Endothelial cell of umbilical vein (primary cell): ENCODE results near the gene SLC44A1. TPM values are rescaled to one million over a fixed set of nuclear protein-coding genes. Genes with fewer than 3 reads are reported as not detected.

Source experiments
- BruUV-seq: library from RNA; stranded (reverse); fragments of 400-500 nt; replicated peaks from 2 replicates; lab custom pipeline; 2021; lab: Mats Ljungman, UMichigan
- CTCF ChIA-PET: fragments of 300-600, 350-600 bp; sonication (Branson Sonifier 250); formaldehyde crosslinking; loops from one replicate; lab custom pipeline; 2021; ENCODE audit warnings: antibody characterized with exemption, inconsistent platforms; lab: Charles Lee
- POLR2A ChIA-PET: fragments of 300-600, 350-600 bp; sonication (Branson Sonifier 250); formaldehyde crosslinking; loops from one replicate; lab custom pipeline; 2021; ENCODE audit warnings: antibody characterized with exemption, inconsistent platforms; lab: Charles Lee
- DNase-seq: peaks from one replicate; pipeline ENCODE4 v3.0.0-alpha.2; 2011; ENCODE audit warnings: low read depth, low spot score
- FAIRE-seq: peaks from 2 replicates; lab custom pipeline; 2011; peaks lifted over from hg19 to GRCh38; lab: Jason Lieb, UNC
- H2AFZ ChIP-seq: 2 replicates; pipeline ENCODE4 v1.6.0; 2012; ENCODE audit warnings: low read depth, low read length, control low read depth, inconsistent platforms
- H3K27ac ChIP-seq: 2 replicates; pipeline ENCODE4 v1.5.1; 2011; ENCODE audit warnings: low read depth, mild to moderate bottlenecking, control low read depth, low read length, moderate library complexity; ENCODE audit not compliant: insufficient read depth
- H3K27me3 ChIP-seq, 2 experiments: 2 replicates each; pipeline versions ENCODE4 v1.6.0 to v1.6.1; 2011; ENCODE audit warnings: low read length in 2 of 2, mixed read lengths in 1 of 2; ENCODE audit not compliant: control insufficient read depth in 2 of 2, insufficient read depth in 2 of 2
- H3K36me3 ChIP-seq, 2 experiments: 2 replicates in 1 of 2; 3 replicates in 1 of 2; pipeline ENCODE4 v1.5.1; 2011; ENCODE audit warnings: low read length in 2 of 2, mild to moderate bottlenecking in 1 of 2, moderate library complexity in 1 of 2; ENCODE audit not compliant: control insufficient read depth in 2 of 2, insufficient read depth in 2 of 2; ENCODE audit errors: extremely low read depth in 1 of 2
- H3K4me1 ChIP-seq: 3 replicates; pipeline ENCODE4 v1.5.1; 2011; ENCODE audit warnings: mild to moderate bottlenecking, low read length; ENCODE audit not compliant: control insufficient read depth, insufficient read depth; ENCODE audit errors: extremely low read depth
- H3K4me2 ChIP-seq: 2 replicates; pipeline ENCODE4 v1.6.1; 2011; ENCODE audit warnings: low read length, control low read depth, mixed read lengths; ENCODE audit not compliant: insufficient read depth
- H3K4me3 ChIP-seq, 3 experiments: fragments of 200-600 bp in 1 of 3; sonication (generic), shearing (Covaris generic) in 1 of 3; replicated peaks in 1 of 3; 2 replicates each; pipeline ENCODE4 v1.5.1; 2011 to 2016; ENCODE audit warnings: control low read depth in 3 of 3, low read length in 3 of 3, mild to moderate bottlenecking in 2 of 3, inconsistent platforms in 1 of 3, low read depth in 1 of 3, moderate library complexity in 1 of 3; ENCODE audit not compliant: insufficient read depth in 1 of 3
- H3K79me2 ChIP-seq: 2 replicates; pipeline ENCODE4 v1.6.0; 2012; ENCODE audit warnings: low read length, inconsistent platforms; ENCODE audit not compliant: control insufficient read depth, insufficient read depth
- H3K9ac ChIP-seq: replicated peaks from 2 replicates; pipeline ENCODE3; 2011; ENCODE audit warnings: low read length, control low read depth; ENCODE audit not compliant: insufficient read depth; ENCODE audit errors: extremely low read depth
- H3K9me1 ChIP-seq: replicated peaks from 3 replicates; pipeline ENCODE4 v1.6.0; 2011; ENCODE audit warnings: mild to moderate bottlenecking, low read length; ENCODE audit not compliant: control insufficient read depth, insufficient read depth; ENCODE audit errors: extremely low read depth
- H3K9me3 ChIP-seq: replicated peaks from 2 replicates; pipeline ENCODE4 v1.5.1; 2012; ENCODE audit warnings: low read length, inconsistent platforms; ENCODE audit not compliant: control insufficient read depth, insufficient read depth
- H4K20me1 ChIP-seq: replicated peaks from 2 replicates; pipeline ENCODE3; 2011; ENCODE audit warnings: mild to moderate bottlenecking, low read length; ENCODE audit not compliant: control insufficient read depth, insufficient read depth; ENCODE audit errors: extremely low read depth
- CTCF ChIP-seq, 2 donors: IDR thresholded peaks; 1 replicate in 1 of 2; 2 replicates in 1 of 2; pipeline ENCODE4 v1.5.1; 2011; ENCODE audit warnings: low read length in 2 of 2, mild to moderate bottlenecking in 2 of 2, moderate library complexity in 2 of 2, control low read depth in 1 of 2, inconsistent platforms in 1 of 2, low read depth in 1 of 2; ENCODE audit not compliant: insufficient read depth in 1 of 2; ENCODE audit errors: extremely low read depth in 1 of 2
- FOS ChIP-seq: IDR thresholded peaks from 2 replicates; pipeline ENCODE4 v1.6.1; 2011; ENCODE audit warnings: mild to moderate bottlenecking, low read length, moderate library complexity, borderline replicate concordance; ENCODE audit not compliant: insufficient read depth
- GATA2 ChIP-seq: IDR thresholded peaks from 2 replicates; pipeline ENCODE4 v1.7.0; 2011; ENCODE audit warnings: low read depth, mild to moderate bottlenecking, moderate library complexity, mixed read lengths, low read length; ENCODE audit not compliant: insufficient read length, insufficient read depth
- JUN ChIP-seq: IDR thresholded peaks from 2 replicates; pipeline ENCODE4 v1.6.1; 2011; ENCODE audit warnings: borderline replicate concordance, low read depth; ENCODE audit not compliant: insufficient read length, insufficient read depth
- MAX ChIP-seq: IDR thresholded peaks from 2 replicates; pipeline ENCODE4 v1.6.1; 2011; ENCODE audit not compliant: insufficient read depth, insufficient read length
- POLR2A ChIP-seq: IDR thresholded peaks from 2 replicates; pipeline ENCODE4 v1.6.1; 2012; ENCODE audit warnings: low read depth, mild to moderate bottlenecking, control low read depth, low read length
- POLR2AphosphoS5 ChIP-seq: IDR thresholded peaks from 2 replicates; pipeline ENCODE4 v1.6.1; 2012; ENCODE audit warnings: low read depth, mild to moderate bottlenecking, control low read depth, low read length, moderate library complexity; ENCODE audit not compliant: insufficient read depth
- dilution Hi-C: fragments of 300-500 bp; cut with MboI; formaldehyde crosslinking; loops from one replicate; pipeline ENCODE4 v1.15.0; 2019; ENCODE audit warnings: low sequenced_read_pairs; ENCODE audit not compliant: extremely low pct_ligation_motif_present
- intact Hi-C: fragments of 100-400 bp; cut with micrococcal nuclease; formaldehyde crosslinking; loops from one replicate; pipeline ENCODE4 v1.10.0; 2022
- polyA plus RNA-seq, 4 experiments: library from polyadenylated mRNA; depleted of rRNA in 3 of 4; stranded (reverse) in 3 of 4; unstranded in 1 of 4; fragments of >200 nt; gene quantifications; 2 replicates each; pipeline versions ENCODE4 v1.2.1 to v1.2.3, GENCODE V29; 2011 to 2012; ENCODE audit warnings: missing spikeins in 1 of 4
- total RNA-seq: library from RNA; stranded (reverse); gene quantifications from 2 replicates; pipeline ENCODE4 v1.2.3, GENCODE V29; 2021

Gene SLC44A1
- total and polyA plus RNA-seq, 2 donors (not counting 3 experiments of a cell fraction or from before 2014, with no cell fraction given) = 16.1 to 37.7 TPM

- H3K4me1 ChIP-seq = peaks cover 22% of the 10 kb centered on the region
- H3K27ac ChIP-seq = no peak overlapping the region
- no peaks in the 10 kb centered on the region for H3K79me2 ChIP-seq
- dilution Hi-C loops = no loop called here
- no peaks in the 10 kb centered on the region for H4K20me1 ChIP-seq
- H3K9me1 ChIP-seq = no peaks in the 10 kb centered on the region
- DNase-seq (no peak), FAIRE-seq (no peak)
- H3K27me3 ChIP-seq = no peaks in the 10 kb centered on the region
- no peak overlapping the region for H3K4me3 ChIP-seq
- no TSS peak for BruUV-seq
- POLR2A ChIA-PET = no interaction called here
- intact Hi-C loops = no loop called here
- TF ChIP-seq POLR2A (no peak), FOS (no peak), CTCF (IDR thresholded peaks at IDR 0.05; ENCODE audit: extremely low read depth in 1 of 2, insufficient read depth in 1 of 2, low read depth in 1 of 2, low read length in 2 of 2) (no peak), GATA2 (no peak), POLR2AphosphoS5 (no peak), MAX (no peak), JUN (no peak)
- no peak overlapping the region for H2AFZ ChIP-seq
- no peak overlapping the region for H3K9ac ChIP-seq
- no peaks in the 10 kb centered on the region for H3K36me3 ChIP-seq
- H3K4me2 ChIP-seq = no peak overlapping the region
- CTCF ChIA-PET = interaction anchor here (0.7 kb wide), 1 partner anchor 64 kb away, joined by 3 read pairs; no protein-coding TSS in a partner anchor
- H3K9me3 ChIP-seq = no peaks in the 10 kb centered on the region
Measured at GRCh38 chr9:105306351-105307140, 62.1 kb downstream of the SLC44A1 start.
